HG02943 (cell line): ENCODE measurements around the gene CACNB1.

ENCODE experiments used
- ATAC-seq: cut with Tn5 transposase; IDR thresholded peaks from one replicate; pipeline ENCODE4 v1.9.1; 2021; ENCODE audit warnings: mild to moderate bottlenecking, low read depth, moderate library complexity; ENCODE audit not compliant: unreplicated experiment

Gene CACNB1

GRCh38 chr17:39225959-39226683 lies 28.7 kb upstream of the CACNB1 start:
- no peak for ATAC-seq

- ATAC-seq = no peak
Measured at GRCh38 chr17:39225308-39225958, 28.0 kb upstream of the CACNB1 start, which contains the start of gene STAC2. Gene STAC2, minus strand, starts transcription at chr17:39225945. Its CDS starts 443 bp downstream, at chr17:39225502.

GRCh38 chr17:39224778-39225307 lies 27.4 kb upstream of the CACNB1 start:
- ATAC-seq = no peak

- no peak for ATAC-seq
Measured at GRCh38 chr17:39223907-39224777, 26.7 kb upstream of the CACNB1 start.

GRCh38 chr17:39222866-39223834 lies 25.7 kb upstream of the CACNB1 start:
- ATAC-seq = no peak

GRCh38 chr17:39222151-39222550 lies 24.7 kb upstream of the CACNB1 start:
- no peak for ATAC-seq

GRCh38 chr17:39221572-39221971 lies 24.1 kb upstream of the CACNB1 start:
- ATAC-seq = no peak

GRCh38 chr17:39219647-39220154 lies 22.2 kb upstream of the CACNB1 start:
- ATAC-seq = no peak

- ATAC-seq = no peak
Measured at GRCh38 chr17:39218906-39219305, 21.4 kb upstream of the CACNB1 start.

- ATAC-seq = no peak
Measured at GRCh38 chr17:39217734-39218369, 20.4 kb upstream of the CACNB1 start.

- ATAC-seq = no peak
Measured at GRCh38 chr17:39213852-39214251, 16.4 kb upstream of the CACNB1 start.

GRCh38 chr17:39212841-39213480 lies 15.5 kb upstream of the CACNB1 start:
- ATAC-seq = no peak

GRCh38 chr17:39212195-39212810 lies 14.8 kb upstream of the CACNB1 start:
- no peak for ATAC-seq

- ATAC-seq = no peak
Measured at GRCh38 chr17:39210093-39210434, 12.6 kb upstream of the CACNB1 start.

- no peak for ATAC-seq
Measured at GRCh38 chr17:39209317-39210092, 12.0 kb upstream of the CACNB1 start.

- ATAC-seq = no peak
Measured at GRCh38 chr17:39208893-39209292, 11.4 kb upstream of the CACNB1 start.

GRCh38 chr17:39208136-39208535 lies 10.7 kb upstream of the CACNB1 start:
- ATAC-seq = no peak
